ENCODE data around the gene STUB1.
A peak's percentile ranks its signal among the peaks of the same experiment; 100 is the strongest.

The STUB1 gene

DNA sequence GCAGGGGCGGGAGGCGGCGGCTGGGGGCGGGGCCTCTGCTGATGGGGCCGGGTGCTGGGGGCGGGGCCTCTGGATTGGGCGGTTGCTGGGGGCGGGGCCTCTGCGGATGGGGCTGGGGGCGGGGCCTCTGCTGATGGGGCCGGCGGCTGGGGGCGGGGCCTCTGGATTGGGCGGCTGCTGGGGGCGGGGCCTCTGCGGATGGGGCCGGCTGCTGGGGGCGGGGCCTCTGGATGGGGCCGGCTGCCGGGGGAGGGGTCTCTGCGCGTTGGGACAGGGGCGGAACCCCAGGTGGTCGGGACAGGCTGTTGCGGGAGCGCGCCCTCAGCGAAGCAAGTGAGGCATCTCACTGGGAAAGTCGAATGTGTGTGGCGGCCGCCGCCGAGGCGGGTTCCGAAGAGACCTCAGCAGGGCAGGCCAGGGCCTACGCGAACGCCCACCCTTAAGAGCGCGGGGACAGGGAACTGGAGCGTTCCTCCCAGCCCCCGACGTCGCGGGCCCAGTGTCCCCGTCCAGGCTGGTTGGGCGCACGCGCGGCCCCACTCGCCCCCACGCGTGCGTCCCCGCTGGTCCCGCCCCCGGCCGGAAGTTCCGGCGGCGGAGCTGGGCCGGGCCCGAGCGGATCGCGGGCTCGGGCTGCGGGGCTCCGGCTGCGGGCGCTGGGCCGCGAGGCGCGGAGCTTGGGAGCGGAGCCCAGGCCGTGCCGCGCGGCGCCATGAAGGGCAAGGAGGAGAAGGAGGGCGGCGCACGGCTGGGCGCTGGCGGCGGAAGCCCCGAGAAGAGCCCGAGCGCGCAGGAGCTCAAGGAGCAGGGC, at the start of gene STUB1:
Gene STUB1 (plus strand): TSS at position 597 of the 811 bp plus-strand sequence. CDS start 116 bp downstream, at position 713.
- DNase-seq (ENCODE audit: low read depth in 3 of 3) = peak; percentile 85

DNA sequence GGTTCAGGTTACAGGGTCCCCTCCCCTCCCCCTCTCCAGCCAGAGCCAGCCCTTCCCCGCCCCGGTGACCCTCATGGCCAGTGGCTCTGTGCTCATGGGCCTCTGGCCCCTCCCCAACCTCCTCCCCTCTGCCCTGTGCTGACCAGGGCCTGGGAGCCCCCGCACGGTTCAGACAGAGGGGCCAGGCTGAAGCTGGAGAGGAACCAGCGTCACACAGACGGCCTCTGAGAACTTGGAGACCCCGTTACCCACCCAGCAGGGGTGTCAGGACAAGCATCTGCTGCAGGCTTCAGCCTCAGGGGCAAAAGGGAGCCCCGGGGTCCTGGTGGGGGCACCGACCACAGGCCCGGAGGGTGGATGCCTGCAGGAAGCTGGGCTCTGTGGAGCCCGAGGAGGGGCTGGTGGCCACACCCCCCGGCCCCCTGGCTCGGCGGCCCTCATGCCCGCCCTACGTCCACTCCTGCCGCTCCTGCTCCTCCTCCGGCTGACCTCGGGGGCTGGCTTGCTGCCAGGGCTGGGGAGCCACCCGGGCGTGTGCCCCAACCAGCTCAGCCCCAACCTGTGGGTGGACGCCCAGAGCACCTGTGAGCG, 49.3 kb upstream of the STUB1 start, which contains the start of gene WFIKKN1:
Gene WFIKKN1 (plus strand): TSS at position 171 of the 591 bp plus-strand sequence. CDS start 269 bp downstream, at position 440.
- no peak for DNase-seq (ENCODE audit: low read depth in 3 of 3)

DNA sequence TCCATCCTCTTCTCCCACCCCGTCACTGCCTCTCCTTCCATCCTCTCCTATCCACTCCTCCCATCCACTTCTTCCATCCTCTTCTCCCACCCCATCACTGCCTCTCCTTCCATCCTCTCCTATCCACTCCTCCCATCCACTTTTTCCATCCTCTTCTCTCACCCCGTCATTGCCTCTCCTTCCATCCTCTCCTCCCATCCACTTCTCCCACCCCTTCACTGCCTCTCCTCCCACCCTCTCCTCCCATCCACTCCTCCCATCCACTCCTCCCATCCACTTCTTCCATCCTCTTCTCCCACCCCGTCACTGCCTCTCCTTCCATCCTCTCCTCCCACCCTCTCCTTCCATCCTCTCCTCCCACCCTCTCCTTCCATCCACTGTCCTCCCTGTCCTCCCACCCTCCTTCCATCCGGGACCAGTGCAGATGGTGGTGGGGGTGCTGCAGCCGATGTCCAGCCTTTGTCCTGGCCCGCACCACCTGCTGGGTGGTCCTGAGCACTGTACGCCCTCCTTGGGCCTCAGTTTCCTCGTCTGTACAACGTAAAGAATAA, 48.3 kb upstream of the STUB1 start:
- no peak for DNase-seq (ENCODE audit: low read depth in 3 of 3)

DNA sequence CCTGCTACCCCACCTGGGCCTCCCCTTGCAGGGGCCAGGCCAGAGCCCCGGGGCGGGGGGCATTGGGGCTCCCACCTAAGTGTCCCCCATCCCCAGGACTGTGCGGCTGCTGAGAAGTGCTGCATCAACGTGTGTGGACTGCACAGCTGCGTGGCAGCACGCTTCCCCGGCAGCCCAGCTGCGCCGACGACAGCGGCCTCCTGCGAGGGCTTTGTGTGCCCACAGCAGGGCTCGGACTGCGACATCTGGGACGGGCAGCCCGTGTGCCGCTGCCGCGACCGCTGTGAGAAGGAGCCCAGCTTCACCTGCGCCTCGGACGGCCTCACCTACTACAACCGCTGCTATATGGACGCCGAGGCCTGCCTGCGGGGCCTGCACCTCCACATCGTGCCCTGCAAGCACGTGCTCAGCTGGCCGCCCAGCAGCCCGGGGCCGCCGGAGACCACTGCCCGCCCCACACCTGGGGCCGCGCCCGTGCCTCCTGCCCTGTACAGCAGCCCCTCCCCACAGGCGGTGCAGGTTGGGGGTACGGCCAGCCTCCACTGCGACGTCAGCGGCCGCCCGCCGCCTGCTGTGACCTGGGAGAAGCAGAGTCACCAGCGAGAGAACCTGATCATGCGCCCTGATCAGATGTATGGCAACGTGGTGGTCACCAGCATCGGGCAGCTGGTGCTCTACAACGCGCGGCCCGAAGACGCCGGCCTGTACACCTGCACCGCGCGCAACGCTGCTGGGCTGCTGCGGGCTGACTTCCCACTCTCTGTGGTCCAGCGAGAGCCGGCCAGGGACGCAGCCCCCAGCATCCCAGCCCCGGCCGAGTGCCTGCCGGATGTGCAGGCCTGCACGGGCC, 47.5 kb upstream of the STUB1 start:
- no peak for DNase-seq (ENCODE audit: low read depth in 3 of 3)

DNA sequence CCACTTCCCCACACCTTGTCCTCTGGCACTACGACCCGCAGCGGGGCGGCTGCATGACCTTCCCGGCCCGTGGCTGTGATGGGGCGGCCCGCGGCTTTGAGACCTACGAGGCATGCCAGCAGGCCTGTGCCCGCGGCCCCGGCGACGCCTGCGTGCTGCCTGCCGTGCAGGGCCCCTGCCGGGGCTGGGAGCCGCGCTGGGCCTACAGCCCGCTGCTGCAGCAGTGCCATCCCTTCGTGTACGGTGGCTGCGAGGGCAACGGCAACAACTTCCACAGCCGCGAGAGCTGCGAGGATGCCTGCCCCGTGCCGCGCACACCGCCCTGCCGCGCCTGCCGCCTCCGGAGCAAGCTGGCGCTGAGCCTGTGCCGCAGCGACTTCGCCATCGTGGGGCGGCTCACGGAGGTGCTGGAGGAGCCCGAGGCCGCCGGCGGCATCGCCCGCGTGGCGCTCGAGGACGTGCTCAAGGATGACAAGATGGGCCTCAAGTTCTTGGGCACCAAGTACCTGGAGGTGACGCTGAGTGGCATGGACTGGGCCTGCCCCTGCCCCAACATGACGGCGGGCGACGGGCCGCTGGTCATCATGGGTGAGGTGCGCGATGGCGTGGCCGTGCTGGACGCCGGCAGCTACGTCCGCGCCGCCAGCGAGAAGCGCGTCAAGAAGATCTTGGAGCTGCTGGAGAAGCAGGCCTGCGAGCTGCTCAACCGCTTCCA, 46.7 kb upstream of the STUB1 start:
- no peak for DNase-seq (ENCODE audit: low read depth in 3 of 3)

DNA sequence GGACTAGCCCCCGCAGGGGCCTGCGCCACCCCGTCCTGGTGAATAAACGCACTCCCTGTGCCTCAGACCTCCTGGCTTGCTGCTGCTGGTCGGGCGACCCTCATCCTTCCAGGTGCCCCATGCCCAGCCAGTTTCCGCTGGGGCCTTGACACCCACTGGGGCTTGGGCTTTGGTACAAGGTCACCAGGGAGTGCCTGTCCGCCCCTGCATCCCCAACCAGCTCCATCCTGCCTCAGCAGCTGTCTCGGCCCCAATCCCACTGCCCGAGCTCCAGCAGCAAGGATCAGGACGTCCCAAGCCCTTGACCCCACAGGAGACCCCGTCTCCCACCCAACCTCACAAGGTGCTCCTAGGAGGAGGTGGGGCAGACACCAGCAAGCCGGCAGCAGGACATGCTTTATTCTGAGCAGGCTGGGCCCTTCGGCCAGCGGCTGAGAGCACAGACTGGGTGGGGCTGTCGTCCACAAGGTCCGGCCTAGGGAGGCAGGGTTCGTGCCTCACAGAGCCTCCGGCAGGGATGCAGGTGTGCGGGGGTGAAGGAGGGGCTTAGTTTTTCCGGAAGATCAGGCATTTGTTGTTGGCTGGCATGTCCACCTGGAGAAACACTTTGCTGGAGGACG, 46.0 kb upstream of the STUB1 start:
- DNase-seq (ENCODE audit: low read depth in 3 of 3) = no peak

DNA sequence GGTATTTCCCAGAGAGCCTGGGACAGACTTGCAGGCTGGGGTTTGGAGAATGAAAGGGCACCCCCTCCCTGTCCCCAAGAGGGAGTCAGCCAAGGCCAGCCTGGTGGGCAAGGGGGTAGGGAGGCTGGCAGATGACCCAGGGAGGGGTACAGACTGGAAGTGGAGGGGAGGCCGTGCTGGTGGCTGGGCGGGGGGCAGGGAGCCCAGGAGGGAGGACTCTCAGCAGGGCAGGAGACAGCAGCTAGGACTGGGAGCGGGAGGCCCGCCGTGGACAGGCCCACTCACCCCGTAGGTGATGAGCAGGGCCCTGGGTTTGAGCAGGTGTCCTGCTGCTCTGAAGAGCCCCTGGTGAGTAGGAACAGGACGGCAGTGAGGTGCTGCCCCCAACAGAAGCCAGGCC, 45.2 kb upstream of the STUB1 start:
- DNase-seq (ENCODE audit: low read depth in 3 of 3) = no peak

DNA sequence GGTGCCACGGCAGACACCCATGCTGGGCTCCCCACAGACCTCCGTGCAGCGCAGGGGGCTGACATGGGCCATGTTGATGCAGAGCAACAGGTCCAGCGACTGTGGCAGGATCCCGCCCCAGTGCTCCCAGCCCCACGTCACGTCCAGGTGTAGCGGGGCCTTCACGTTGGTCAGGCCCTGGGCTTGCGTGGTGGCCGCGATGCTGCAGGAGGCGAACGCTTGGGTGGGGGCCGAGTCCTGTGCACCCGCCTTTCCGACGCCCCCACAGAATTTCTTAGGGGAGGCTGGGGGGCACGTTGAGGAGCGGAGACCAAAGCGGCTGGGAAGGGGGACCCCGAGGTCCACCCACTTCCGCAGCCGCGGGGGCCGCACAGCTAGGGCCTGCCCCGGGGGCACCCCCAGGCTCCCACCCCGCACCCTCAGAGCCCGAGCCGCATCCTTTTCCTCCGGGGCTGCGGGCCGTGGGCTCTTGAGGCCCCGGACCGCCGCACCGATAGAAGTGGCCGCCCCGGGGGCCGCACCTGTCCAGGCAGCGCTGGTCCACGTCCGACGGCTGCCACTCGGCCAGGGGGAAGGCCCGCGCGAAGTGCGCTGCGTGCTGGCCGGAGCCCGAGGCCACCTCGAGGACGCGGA, 44.5 kb upstream of the STUB1 start:
- no peak for DNase-seq (ENCODE audit: low read depth in 3 of 3)

DNA sequence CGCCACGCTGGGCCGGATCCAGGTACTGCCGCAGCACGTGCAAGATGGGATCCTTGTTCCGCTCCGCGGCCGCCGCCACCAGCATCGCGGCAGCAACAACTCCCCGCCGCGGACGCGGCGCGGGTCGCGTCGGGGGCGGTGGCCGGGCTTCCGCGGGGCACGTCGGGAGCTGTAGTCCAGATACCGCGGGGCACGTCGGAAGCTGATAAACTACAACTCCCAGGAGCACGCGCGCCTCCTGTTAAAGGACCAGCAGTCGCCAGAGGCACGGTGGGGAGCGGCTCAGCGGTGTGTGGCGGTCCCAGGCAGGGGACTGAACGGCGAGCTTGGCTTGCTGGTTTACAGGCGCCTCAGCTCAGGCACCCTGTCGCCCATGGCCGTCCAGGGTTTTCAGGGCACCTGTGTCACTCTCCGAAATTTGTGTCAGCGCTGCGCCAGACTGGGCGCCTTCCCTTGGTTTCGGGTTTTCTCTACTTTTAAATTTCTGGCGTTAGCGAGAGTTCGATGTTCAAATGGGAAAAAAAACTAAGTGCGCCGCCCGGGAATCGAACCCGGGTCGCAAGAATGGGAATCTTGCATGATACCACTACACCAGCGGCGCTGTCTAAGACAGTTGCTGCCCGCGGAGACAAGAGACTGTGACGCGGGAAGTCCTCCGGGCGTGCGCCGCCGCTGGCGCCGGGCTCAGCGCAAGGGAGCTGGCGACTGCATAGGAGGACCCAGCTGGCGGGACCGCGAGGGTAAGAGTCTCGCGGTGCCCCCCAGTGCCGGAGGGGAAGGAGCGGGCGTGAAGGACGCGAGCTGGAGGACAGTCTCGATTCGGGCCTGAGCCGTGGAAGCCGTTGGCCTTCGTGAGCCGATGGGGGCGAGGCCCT, 43.8 kb upstream of the STUB1 start, which contains the start of gene METTL26:
Gene METTL26 (minus strand): TSS at position 100 of the 875 bp plus-strand sequence. CDS start 15 bp downstream, at position 85.
- peak; percentile 84 to 95 (median 87) for DNase-seq (ENCODE audit: low read depth in 3 of 3)

DNA sequence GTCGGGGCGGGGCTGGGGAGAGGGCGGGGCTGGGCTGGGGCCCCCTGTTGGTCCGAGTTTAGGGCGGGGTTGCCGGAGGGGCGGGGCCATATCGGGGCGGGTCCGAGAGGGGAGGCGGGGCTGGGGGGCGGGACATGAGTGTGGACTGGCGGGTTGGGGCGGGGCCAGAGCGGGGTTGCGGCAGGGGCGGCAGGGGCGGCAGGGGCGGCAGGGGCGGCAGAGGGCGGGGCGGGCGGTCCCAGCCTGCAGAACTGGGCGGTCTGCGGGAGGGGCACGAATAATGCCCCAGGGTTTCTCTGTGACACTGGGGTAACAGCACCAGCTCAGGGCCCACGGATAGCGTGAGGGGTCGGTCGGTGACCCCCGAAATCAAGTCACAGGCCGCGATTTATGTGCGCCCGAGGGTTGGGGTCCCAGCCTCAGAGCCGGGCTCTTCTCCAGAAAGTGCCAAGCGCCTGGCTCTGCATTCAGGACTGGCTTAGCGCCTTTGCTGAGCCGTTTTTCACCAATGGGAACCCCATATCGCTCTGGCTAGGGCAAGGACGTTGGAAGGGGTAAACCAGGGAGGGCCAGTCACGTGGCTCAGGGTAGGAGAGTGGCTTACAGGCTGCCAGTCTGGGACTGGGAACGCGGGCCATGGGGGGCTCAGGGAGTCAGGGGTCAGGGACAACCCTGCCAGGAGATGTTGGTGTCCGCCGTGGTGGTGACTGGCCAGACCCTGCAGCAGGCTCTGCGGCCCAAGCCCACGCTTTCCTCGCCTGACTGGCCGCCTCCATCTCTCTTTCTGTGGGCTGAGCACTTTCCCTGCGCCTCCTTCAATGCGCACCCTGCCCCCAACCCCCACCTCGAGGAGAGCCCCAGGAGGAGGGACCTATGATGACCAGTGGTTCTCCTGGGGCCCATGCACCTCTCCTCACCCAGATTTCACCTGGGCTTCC, 42.9 kb upstream of the STUB1 start:
- DNase-seq (ENCODE audit: low read depth in 3 of 3) = peak in 2 of 3 experiments; percentile 77 to 85

DNA sequence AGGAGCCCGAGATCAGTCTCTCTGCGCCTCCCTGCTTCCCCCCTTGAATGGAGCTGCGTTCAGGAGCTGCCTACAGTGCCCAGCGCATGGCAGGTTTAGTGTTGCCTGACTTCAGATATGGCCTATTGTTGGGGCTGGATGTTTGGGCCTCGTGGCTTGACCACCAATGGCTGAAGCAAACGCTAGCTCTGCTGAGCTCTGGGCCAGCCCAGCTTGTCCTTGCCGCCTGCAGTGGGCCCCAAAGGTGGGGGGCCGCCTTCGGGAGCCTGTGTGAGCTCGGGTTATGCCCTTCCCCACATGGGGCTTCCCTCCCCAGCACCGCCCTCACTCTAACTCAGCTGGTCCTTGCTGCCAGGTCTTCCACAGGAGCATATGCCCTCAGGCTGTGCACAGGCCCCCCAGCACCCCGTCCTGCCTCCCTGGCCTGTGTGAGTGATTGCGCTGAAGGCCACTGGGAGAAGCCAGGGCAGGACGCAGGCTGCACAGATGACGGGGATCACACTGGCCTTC, 42.1 kb upstream of the STUB1 start:
- DNase-seq (ENCODE audit: low read depth in 3 of 3) = no peak

DNA sequence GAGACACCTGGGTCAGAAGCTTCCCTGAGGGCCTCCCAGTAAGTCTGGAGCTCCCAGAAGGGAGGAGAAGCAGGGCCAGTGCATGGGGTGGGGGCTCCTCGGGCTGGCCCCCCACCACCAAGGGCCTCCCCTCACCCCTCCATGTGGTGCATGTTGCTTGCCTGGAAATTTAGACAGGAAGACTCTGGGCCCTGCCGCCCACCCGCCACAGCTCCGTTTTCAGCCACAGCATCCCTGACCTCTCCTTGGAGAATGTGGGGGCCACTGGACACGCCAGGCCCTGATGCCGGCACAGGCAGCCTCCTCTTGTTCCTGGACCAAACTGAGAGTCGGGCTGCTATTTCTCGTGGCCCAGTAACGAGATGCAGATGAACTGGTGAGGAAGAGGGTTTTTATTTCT, 41.4 kb upstream of the STUB1 start:
- no peak for DNase-seq (ENCODE audit: low read depth in 3 of 3)

DNA sequence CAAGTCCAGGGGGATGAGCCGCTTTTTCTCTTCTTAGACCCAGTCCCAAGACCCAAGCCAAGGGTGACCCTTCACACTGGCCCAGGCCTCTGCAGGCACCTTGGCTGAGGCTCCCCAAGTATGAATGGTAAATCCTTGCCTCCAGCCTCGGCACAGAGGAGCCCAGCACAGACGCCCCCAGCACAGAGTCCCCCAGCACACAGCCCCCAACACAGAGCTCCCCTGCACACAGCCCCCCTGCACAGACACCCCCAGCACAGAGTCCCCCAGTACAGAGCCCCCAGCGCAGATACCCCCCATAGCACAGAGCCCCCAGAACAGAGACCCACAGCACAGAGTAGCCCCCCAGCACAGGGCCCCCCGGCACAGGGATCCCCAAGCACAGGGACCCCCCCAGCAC, 39.6 kb upstream of the STUB1 start:
- DNase-seq (ENCODE audit: low read depth in 3 of 3) = no peak

DNA sequence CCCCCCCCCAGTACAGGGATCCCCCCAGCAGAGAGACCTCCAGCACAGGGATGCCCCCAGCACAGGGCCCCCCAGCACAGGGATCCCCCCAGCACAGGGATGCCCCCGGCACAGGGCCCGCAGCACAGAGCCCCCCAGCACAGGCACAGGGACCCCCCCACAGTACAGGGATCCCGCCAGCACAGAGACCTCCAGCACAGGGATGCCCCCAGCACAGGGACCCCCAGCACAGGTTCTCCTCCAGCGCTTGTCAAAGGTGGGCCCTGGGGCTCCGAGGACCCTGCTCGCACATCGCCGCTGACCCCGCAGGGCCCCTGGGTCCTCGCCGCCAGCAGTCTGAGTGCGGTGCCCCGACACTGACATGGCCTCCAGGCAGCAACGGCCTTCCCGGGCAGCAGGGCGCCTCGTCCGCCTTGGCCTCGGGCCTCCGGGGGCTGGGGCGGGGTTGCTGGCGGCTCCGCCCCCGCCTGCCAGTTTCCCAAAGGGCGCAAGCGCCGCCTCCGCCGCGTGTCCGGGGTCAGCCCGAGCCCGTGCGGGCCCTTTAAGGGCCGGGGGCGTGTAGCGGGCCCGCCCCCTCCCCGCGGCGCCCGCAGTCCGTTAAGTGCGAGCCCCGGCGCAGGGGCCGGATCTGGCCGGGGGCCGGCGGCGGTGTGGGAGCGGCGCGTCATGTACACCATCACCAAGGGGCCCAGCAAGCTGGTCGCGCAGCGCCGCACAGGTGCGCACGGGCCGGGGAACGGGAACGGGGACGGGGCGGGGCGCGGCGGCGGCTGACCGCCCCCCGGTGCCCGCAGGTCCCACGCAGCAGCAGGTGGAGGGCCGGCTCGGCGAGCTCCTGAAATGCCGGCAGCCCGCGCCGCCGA, 38.7 kb upstream of the STUB1 start, which contains the start of gene MCRIP2:
Gene MCRIP2 (plus strand): TSS at position 503 of the 863 bp plus-strand sequence. CDS start 164 bp downstream, at position 667.
- peak; percentile 34 to 70 (median 48) for DNase-seq (ENCODE audit: low read depth in 3 of 3)

DNA sequence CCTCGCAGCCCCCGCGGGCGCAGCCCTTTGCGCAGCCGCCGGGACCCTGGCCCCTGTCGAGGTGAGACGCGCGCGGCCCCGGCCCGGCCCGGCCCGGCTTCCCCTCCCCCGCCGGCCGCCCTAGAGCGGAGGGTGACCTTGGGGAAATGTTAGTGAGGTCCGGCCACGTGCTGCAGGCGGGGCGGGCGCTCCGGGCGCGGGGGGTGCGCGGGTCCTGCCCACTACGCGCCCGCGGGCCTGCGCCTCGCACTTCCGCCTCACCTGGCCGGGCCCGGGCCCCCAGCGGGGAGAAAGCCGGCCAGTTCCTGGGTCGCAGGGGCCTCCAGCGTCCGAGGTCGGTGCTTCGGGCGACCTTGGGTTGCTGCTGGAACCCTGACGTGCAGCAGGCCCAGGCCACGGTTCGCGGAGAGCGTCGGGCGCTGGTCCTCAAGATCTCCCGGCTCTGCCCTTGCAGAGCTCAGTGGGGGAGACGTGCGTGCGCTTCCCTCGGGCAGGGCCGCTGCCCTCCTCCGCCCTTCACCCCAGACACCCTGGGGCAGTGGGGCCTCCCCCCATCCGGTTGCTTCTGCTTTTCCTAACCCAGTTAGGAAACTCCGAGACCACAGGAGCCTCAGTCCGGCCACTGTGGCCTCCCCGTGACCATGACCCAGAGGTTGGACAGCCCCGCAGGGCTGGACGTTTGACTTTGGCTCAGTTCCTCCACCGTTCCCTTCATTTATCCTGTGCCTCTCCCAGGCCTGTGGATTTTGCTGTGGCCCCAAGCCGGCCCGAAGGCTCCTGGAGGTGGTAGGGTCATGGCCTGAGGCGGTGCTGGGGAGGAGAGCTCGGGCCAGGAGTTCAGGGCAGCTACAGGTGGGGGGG, 37.8 kb upstream of the STUB1 start:
- peak in 1 of 3 experiments; percentile 38 for DNase-seq (ENCODE audit: low read depth in 3 of 3)

DNA sequence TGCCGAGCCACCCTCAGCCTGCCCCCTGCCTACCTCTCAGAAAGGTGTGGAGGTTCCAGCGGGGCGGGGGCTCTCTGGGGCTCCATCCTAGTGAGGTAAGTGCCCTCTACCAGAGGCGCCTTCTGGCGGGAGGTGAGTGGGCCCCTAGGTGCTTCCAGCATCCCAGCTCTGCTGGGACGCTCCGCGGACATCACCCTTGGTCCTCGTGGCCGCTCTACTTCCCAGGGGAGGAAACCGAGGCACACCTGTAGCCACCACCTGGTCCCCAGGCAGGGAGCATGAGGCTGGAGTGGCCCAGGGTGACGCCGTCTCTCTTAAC, 37.2 kb upstream of the STUB1 start:
- DNase-seq (ENCODE audit: low read depth in 3 of 3) = no peak

All from stimulated activated CD4-positive, alpha-beta T cell treated with anti-CD3 and anti-CD28 coated beads, TNF-alpha, amount 100 ng/mL, for 4 hours (primary cell).